ENCODE results near the gene FITM1.

DNA sequence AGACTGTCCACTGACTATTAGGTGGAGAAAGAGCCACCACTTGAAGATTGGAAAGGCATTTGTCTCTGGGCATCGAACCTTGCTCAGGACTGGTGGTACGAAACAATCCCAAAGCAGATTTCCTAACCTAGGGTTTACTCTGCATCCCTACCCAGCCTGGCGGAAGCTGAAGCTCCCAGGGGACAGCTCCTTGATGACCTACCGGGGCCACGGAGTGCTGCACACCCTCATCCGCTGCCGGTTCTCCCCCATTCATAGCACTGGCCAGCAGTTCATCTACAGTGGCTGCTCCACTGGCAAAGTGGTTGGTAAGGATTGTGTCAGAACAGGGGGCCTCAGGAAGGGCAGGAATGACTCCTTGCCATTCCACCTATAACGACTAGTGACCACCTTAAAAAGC, 9.2 kb upstream of the FITM1 start:
- TF ChIP-seq, protein P1, sequence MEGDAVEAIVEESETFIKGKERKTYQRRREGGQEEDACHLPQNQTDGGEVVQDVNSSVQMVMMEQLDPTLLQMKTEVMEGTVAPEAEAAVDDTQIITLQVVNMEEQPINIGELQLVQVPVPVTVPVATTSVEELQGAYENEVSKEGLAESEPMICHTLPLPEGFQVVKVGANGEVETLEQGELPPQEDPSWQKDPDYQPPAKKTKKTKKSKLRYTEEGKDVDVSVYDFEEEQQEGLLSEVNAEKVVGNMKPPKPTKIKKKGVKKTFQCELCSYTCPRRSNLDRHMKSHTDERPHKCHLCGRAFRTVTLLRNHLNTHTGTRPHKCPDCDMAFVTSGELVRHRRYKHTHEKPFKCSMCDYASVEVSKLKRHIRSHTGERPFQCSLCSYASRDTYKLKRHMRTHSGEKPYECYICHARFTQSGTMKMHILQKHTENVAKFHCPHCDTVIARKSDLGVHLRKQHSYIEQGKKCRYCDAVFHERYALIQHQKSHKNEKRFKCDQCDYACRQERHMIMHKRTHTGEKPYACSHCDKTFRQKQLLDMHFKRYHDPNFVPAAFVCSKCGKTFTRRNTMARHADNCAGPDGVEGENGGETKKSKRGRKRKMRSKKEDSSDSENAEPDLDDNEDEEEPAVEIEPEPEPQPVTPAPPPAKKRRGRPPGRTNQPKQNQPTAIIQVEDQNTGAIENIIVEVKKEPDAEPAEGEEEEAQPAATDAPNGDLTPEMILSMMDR (IDR thresholded peaks at IDR 0.05; ENCODE audit: low read length), result no peak
- no peak for TF ChIP-seq EZH2 (IDR thresholded peaks at IDR 0.05; ENCODE audit: borderline replicate concordance, low read length)
